Measurements from ENCODE around the gene MMP17. TPM values are rescaled to one million over a fixed set of nuclear protein-coding genes. Genes with fewer than 3 reads are reported as not detected.

The MMP17 gene
- total RNA-seq, 1 donor = 8.6 TPM

- H3K4me3 ChIP-seq (ENCODE audit: low read depth, low read length) = no peak overlapping the region
- no peak for DNase-seq (ENCODE audit: low read depth)
- TF ChIP-seq CTCF (IDR thresholded peaks at IDR 0.05; ENCODE audit: insufficient read depth, low read depth, low read length) = no peak
Observed at GRCh38 chr12:131794573-131794972, 33.6 kb upstream of the MMP17 start.

DNA sequence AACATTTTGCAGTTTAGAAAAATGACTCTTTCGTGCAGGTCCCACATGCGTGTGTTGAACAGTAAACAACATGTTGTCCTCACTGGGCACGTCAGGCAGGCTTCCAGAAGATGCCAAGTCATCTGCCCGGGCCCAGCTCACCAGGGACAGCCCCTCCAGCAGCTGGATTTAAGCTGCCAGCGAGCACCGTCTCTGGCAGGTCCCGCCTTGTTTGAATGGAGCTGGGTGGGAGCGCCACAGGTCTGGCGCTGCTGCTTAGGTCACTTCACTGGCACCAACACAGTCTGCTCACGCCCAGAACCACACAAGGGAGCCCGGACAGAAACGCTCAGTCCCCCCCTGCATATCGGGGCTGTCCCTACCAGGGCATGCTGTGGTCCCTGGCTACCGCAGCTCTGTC, 33.1 kb upstream of the MMP17 start:
- no peak overlapping the region for H3K4me3 ChIP-seq (ENCODE audit: low read depth, low read length)
- TF ChIP-seq CTCF (IDR thresholded peaks at IDR 0.05; ENCODE audit: insufficient read depth, low read depth, low read length) = no peak
- DNase-seq (ENCODE audit: low read depth) = no peak

- DNase-seq (ENCODE audit: low read depth) = no peak
- no peak overlapping the region for H3K4me3 ChIP-seq (ENCODE audit: low read depth, low read length)
- no peak for TF ChIP-seq CTCF (IDR thresholded peaks at IDR 0.05; ENCODE audit: insufficient read depth, low read depth, low read length)
Observed at GRCh38 chr12:131795690-131796410, 32.3 kb upstream of the MMP17 start.

GRCh38 chr12:131796411-131796736, 31.8 kb upstream of the MMP17 start:
- TF ChIP-seq CTCF (IDR thresholded peaks at IDR 0.05; ENCODE audit: insufficient read depth, low read depth, low read length) = no peak
- no peak for DNase-seq (ENCODE audit: low read depth)
- H3K4me3 ChIP-seq (ENCODE audit: low read depth, low read length) = no peak overlapping the region

DNA sequence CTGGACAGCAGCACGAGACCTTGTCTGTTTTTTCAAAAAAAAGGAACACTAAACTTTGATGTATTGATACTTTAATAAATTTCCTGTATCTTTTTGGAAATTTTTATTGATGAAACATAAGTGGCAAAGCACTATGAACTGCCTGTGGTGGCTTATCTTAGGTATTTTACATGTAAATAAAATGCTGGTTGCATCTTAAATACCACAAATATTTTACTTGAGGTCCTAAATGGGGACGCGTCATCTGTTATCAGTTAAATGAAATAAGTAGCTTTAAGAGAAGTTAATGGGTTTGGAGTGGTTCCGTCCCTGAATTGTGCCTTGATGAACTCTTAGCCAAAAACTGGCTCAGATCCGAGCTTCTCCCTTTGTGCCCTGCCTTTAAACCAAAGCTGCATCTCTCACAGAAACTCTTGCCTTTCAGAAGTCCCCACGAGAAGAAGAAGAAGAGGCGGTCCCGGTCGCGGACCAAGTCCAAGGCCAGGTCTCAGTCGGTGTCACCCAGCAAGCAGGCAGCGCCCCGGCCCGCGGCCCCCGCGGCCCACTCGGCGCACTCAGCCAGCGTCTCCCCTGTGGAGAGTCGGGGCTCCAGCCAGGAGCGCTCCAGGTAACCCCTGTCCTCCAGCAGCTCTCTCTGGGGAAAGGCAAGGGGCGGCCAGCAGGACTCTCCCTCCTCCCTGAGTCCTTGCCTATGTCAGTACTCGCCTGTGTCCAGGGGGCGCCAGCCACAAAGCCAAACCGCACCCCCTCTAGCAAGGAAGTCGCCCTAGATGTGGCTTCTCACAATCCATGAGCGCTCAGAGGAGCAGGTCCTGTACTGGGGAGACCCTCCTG, 31.2 kb upstream of the MMP17 start:
- peak; percentile 11 for DNase-seq (ENCODE audit: low read depth)
- no peak for TF ChIP-seq CTCF (IDR thresholded peaks at IDR 0.05; ENCODE audit: insufficient read depth, low read depth, low read length)
- no peak overlapping the region for H3K4me3 ChIP-seq (ENCODE audit: low read depth, low read length)

GRCh38 chr12:131797588-131797934, 30.6 kb upstream of the MMP17 start:
- TF ChIP-seq CTCF (IDR thresholded peaks at IDR 0.05; ENCODE audit: insufficient read depth, low read depth, low read length) = no peak
- DNase-seq (ENCODE audit: low read depth) = no peak
- no peak overlapping the region for H3K4me3 ChIP-seq (ENCODE audit: low read depth, low read length)
